ENCODE data around the gene ANKLE1.

The ANKLE1 gene

GRCh38 chr19:17327068-17327653 lies 45.5 kb downstream of the ANKLE1 start:
- peak; percentile 17 for DNase-seq (ENCODE audit: low spot score)

GRCh38 chr19:17327654-17328516 lies 46.2 kb downstream of the ANKLE1 start:
- no peak for DNase-seq (ENCODE audit: low spot score)

- no peak for DNase-seq (ENCODE audit: low spot score)
Observed at GRCh38 chr19:17328517-17329365, 47.0 kb downstream of the ANKLE1 start.

GRCh38 chr19:17329366-17330261 lies 47.9 kb downstream of the ANKLE1 start:
- DNase-seq (ENCODE audit: low spot score): no peak

GRCh38 chr19:17330262-17331044 lies 48.8 kb downstream of the ANKLE1 start:
- DNase-seq (ENCODE audit: low spot score): no peak

- DNase-seq (ENCODE audit: low spot score): no peak
Observed at GRCh38 chr19:17331045-17331558, 49.4 kb downstream of the ANKLE1 start.

- DNase-seq (ENCODE audit: low spot score): no peak
Observed at GRCh38 chr19:17332360-17332676, 50.6 kb downstream of the ANKLE1 start.

GRCh38 chr19:17332677-17333581 lies 51.2 kb downstream of the ANKLE1 start:
- DNase-seq (ENCODE audit: low spot score): peak; percentile 49

GRCh38 chr19:17333611-17334413 lies 52.1 kb downstream of the ANKLE1 start:
- DNase-seq (ENCODE audit: low spot score): no peak

GRCh38 chr19:17334414-17335409 lies 53.0 kb downstream of the ANKLE1 start, which contains the start of gene ANO8:
ANO8 (minus strand) TSS chr19:17334855; CDS start chr19:17334670, 185 bp downstream.
- DNase-seq (ENCODE audit: low spot score): peak; percentile 93

GRCh38 chr19:17335575-17335974 lies 53.9 kb downstream of the ANKLE1 start:
- DNase-seq (ENCODE audit: low spot score): no peak
